Skin epidermis (tissue), 12 donors: ENCODE measurements around the gene ZNF185.

Experiments used
- H3K27ac ChIP-seq, 21 experiments: fragments of 200-600 bp; sonication (generic) in 11 of 21; one replicate each; pipeline ENCODE4 v1.5.0; 2020; ENCODE audit warnings: mild to moderate bottlenecking in 3 of 21, inconsistent platforms in 2 of 21, moderate library complexity in 2 of 21
- H3K4me3 ChIP-seq, 7 experiments: fragments of 200-600 bp; sonication (generic) in 2 of 7; one replicate each; pipeline ENCODE4 v1.5.0; 2020; ENCODE audit warnings: inconsistent platforms in 2 of 7, mild to moderate bottlenecking in 2 of 7, moderate library complexity in 1 of 7

The ZNF185 gene

GRCh38 chrX:152913346-152913745, 15.5 kb downstream of the ZNF185 start:
- Histone ChIP-seq H3K4me3 (no peak overlapping the region), H3K27ac (no peak overlapping the region)

GRCh38 chrX:152913910-152914309, 16.0 kb downstream of the ZNF185 start:
- Histone ChIP-seq H3K4me3 (no peak overlapping the region), H3K27ac (no peak overlapping the region)

- Histone ChIP-seq H3K27ac (no peak overlapping the region), H3K4me3 (no peak overlapping the region)
These were observed 17.8 kb downstream of the ZNF185 start for GRCh38 chrX:152915541-152916241.

GRCh38 chrX:152917656-152918579, 20.1 kb downstream of the ZNF185 start:
- Histone ChIP-seq H3K27ac (no peak overlapping the region), H3K4me3 (no peak overlapping the region)

GRCh38 chrX:152918707-152919106, 20.8 kb downstream of the ZNF185 start:
- Histone ChIP-seq H3K27ac (no peak overlapping the region), H3K4me3 (no peak overlapping the region)

GRCh38 chrX:152923599-152923998, 25.7 kb downstream of the ZNF185 start:
- no peak overlapping the region for H3K27ac ChIP-seq
- H3K4me3 ChIP-seq: no peak overlapping the region

GRCh38 chrX:152925835-152926234, 28.0 kb downstream of the ZNF185 start:
- H3K4me3 ChIP-seq: no peak overlapping the region
- no peak overlapping the region for H3K27ac ChIP-seq

- H3K4me3 ChIP-seq: no peak overlapping the region
- no peak overlapping the region for H3K27ac ChIP-seq
These were observed 28.4 kb downstream of the ZNF185 start for GRCh38 chrX:152926279-152926678.

- no peak overlapping the region for H3K27ac ChIP-seq
These were observed 29.1 kb downstream of the ZNF185 start for GRCh38 chrX:152926923-152927322.

GRCh38 chrX:152927858-152928760, 30.2 kb downstream of the ZNF185 start:
- no peak overlapping the region for H3K4me3 ChIP-seq
- no peak overlapping the region for H3K27ac ChIP-seq

More at GRCh38 chrX:152926923-152927322, 29.1 kb downstream of the ZNF185 start:
- H3K4me3 ChIP-seq: no peak overlapping the region

GRCh38 chrX:152928761-152929400, 31.0 kb downstream of the ZNF185 start:
- no peak overlapping the region for H3K27ac ChIP-seq
- H3K4me3 ChIP-seq: no peak overlapping the region

- Histone ChIP-seq H3K27ac (no peak overlapping the region), H3K4me3 (no peak overlapping the region)
These were observed 32.0 kb downstream of the ZNF185 start for GRCh38 chrX:152929898-152930297.

GRCh38 chrX:152930516-152930915, 32.6 kb downstream of the ZNF185 start:
- no peak overlapping the region for H3K4me3 ChIP-seq

GRCh38 chrX:152932144-152932543, 34.3 kb downstream of the ZNF185 start:
- Histone ChIP-seq H3K27ac (no peak overlapping the region), H3K4me3 (no peak overlapping the region)

More at GRCh38 chrX:152930516-152930915, 32.6 kb downstream of the ZNF185 start:
- no peak overlapping the region for H3K27ac ChIP-seq

GRCh38 chrX:152932598-152933175, 34.8 kb downstream of the ZNF185 start:
- Histone ChIP-seq H3K27ac (no peak overlapping the region), H3K4me3 (no peak overlapping the region)

- no peak overlapping the region for H3K27ac ChIP-seq
- no peak overlapping the region for H3K4me3 ChIP-seq
These were observed 38.4 kb downstream of the ZNF185 start for GRCh38 chrX:152936306-152936705.

GRCh38 chrX:152937236-152937635, 39.4 kb downstream of the ZNF185 start:
- H3K4me3 ChIP-seq: no peak overlapping the region
- H3K27ac ChIP-seq: no peak overlapping the region

- Histone ChIP-seq H3K4me3 (peak overlapping the region; percentile 31 to 55 (median 48)), H3K27ac (peak overlapping the region in 20 of 21 experiments; percentile 52 to 90 (median 80))
These were observed 43.6 kb downstream of the ZNF185 start for GRCh38 chrX:152941328-152942076.
